SK-N-SH treated with all-trans-retinoic acid at 6 μM for 48 hours (cell line): ENCODE results near the gene CLEC4D.

ENCODE experiments used
- ATAC-seq: fragments of 200-7000 bp; cut with Tn5 transposase; 3 replicates; pipeline ENCODE4 v1.9.1; 2020; ENCODE audit warnings: mild to moderate bottlenecking, moderate library complexity
- ARNTL ChIP-seq: fragments of 450-650 bp; formaldehyde crosslinking; IDR thresholded peaks from 2 replicates; pipeline ENCODE4 v1.5.0; 2020; ENCODE audit warnings: low read depth, mild to moderate bottlenecking, moderate library complexity, borderline replicate concordance
- BACH2 ChIP-seq: fragments of 250-450 bp; sonication (Bioruptor Pico); IDR thresholded peaks from 2 replicates; pipeline ENCODE4 v1.9.0; 2021; ENCODE audit warnings: mild to moderate bottlenecking, borderline replicate concordance
- CREB5 ChIP-seq: fragments of 250-450 bp; sonication (Bioruptor Pico); IDR thresholded peaks from 2 replicates; pipeline ENCODE4 v1.5.1; 2020; ENCODE audit warnings: low read depth, mild to moderate bottlenecking, moderate library complexity
- CSDC2 ChIP-seq: fragments of 250-450 bp; sonication (Bioruptor Pico); IDR thresholded peaks from 2 replicates; pipeline ENCODE4 v1.5.0; 2020; ENCODE audit warnings: mild to moderate bottlenecking, moderate library complexity
- CSRNP3 ChIP-seq: fragments of 250-450 bp; sonication (Bioruptor Pico); IDR thresholded peaks from 2 replicates; pipeline ENCODE4 v1.5.1; 2021; ENCODE audit warnings: mild to moderate bottlenecking, moderate library complexity
- GLIS3 ChIP-seq: fragments of 250-450 bp; sonication (Bioruptor Pico); IDR thresholded peaks from 2 replicates; pipeline ENCODE4 v1.5.0; 2020; ENCODE audit warnings: mild to moderate bottlenecking, moderate library complexity
- ISL1 ChIP-seq: fragments of 250-450 bp; sonication (Bioruptor Pico); IDR thresholded peaks from 2 replicates; pipeline ENCODE4 v2.1.2; 2022; ENCODE audit warnings: mild to moderate bottlenecking, moderate library complexity
- PATZ1 ChIP-seq: fragments of 250-450 bp; sonication (Bioruptor Pico); IDR thresholded peaks from 2 replicates; pipeline ENCODE4 v1.8.0; 2020; ENCODE audit warnings: mild to moderate bottlenecking, moderate library complexity, borderline replicate concordance
- POU6F1 ChIP-seq: fragments of 250-450 bp; sonication (Bioruptor Pico); IDR thresholded peaks from 2 replicates; pipeline ENCODE4 v1.8.0; 2021; ENCODE audit warnings: low read depth, mild to moderate bottlenecking, moderate library complexity, borderline replicate concordance
- PPARA ChIP-seq: fragments of 250-450 bp; sonication (Bioruptor Pico); IDR thresholded peaks from 2 replicates; pipeline ENCODE4 v1.5.0; 2020; ENCODE audit warnings: mild to moderate bottlenecking, borderline replicate concordance
- RARB ChIP-seq: fragments of 250-450 bp; sonication (Bioruptor Pico); IDR thresholded peaks from 2 replicates; pipeline ENCODE4 v1.8.0; 2021; ENCODE audit warnings: mild to moderate bottlenecking, moderate library complexity
- SNAI2 ChIP-seq: fragments of 250-450 bp; sonication (Bioruptor Pico); IDR thresholded peaks from 2 replicates; pipeline ENCODE4 v1.5.0; 2020; ENCODE audit warnings: mild to moderate bottlenecking, moderate library complexity
- TCF4 ChIP-seq: fragments of 250-450 bp; sonication (Bioruptor Pico); IDR thresholded peaks from 2 replicates; pipeline ENCODE4 v1.8.0; 2021; ENCODE audit warnings: mild to moderate bottlenecking, moderate library complexity, borderline replicate concordance
- TSHZ2 ChIP-seq: fragments of 250-450 bp; sonication (Bioruptor Pico); IDR thresholded peaks from 2 replicates; pipeline ENCODE4 v1.5.0; 2020; ENCODE audit warnings: mild to moderate bottlenecking, moderate library complexity
- ZC3H10 ChIP-seq: fragments of 250-450 bp; sonication (Bioruptor Pico); IDR thresholded peaks from 2 replicates; pipeline ENCODE4 v1.5.1; 2021; ENCODE audit warnings: mild to moderate bottlenecking, moderate library complexity
- ZFP3 ChIP-seq: fragments of 250-450 bp; sonication (Bioruptor Pico); IDR thresholded peaks from 2 replicates; pipeline ENCODE4 v1.5.0; 2020; ENCODE audit warnings: mild to moderate bottlenecking, moderate library complexity
- ZFP30 ChIP-seq: fragments of 450-650 bp; formaldehyde crosslinking; IDR thresholded peaks from 2 replicates; pipeline ENCODE4 v1.5.0; 2022; ENCODE audit warnings: mild to moderate bottlenecking, moderate library complexity
- ZNF565 ChIP-seq: fragments of 450-650 bp; formaldehyde crosslinking; conservative IDR thresholded peaks from 2 replicates; pipeline ENCODE4 v1.5.0; 2020; ENCODE audit warnings: low read depth, mild to moderate bottlenecking, moderate library complexity
- ZNF70 ChIP-seq: fragments of 450-650 bp; formaldehyde crosslinking; IDR thresholded peaks from 2 replicates; pipeline ENCODE4 v1.5.0; 2020; ENCODE audit warnings: mild to moderate bottlenecking, moderate library complexity
- ZNF8 ChIP-seq: fragments of 450-650 bp; formaldehyde crosslinking; IDR thresholded peaks from 2 replicates; pipeline ENCODE4 v1.5.0; 2020; ENCODE audit warnings: mild to moderate bottlenecking, moderate library complexity

Gene CLEC4D

GRCh38 chr12:8513256-8513655 lies at the start of gene CLEC4D:
Gene CLEC4D (plus strand): TSS chr12:8513503. CDS start chr12:8513733, 230 bp downstream.
- no peak for ATAC-seq
- no peak for TF ChIP-seq ZNF565 (CRISPR knock-in tag)
- TF ChIP-seq SNAI2 (CRISPR knock-in tag): no peak
- TF ChIP-seq ZC3H10 (CRISPR knock-in tag): no peak
- TF ChIP-seq TCF4: no peak

GRCh38 chr12:8465301-8465996 lies 47.9 kb upstream of the CLEC4D start:
- TF ChIP-seq CSDC2 (CRISPR knock-in tag) (no peak), CREB5 (no peak), SNAI2 (CRISPR knock-in tag) (no peak), ZNF70 (CRISPR knock-in tag) (no peak), GLIS3 (no peak), ZNF565 (CRISPR knock-in tag) (no peak), ZC3H10 (CRISPR knock-in tag) (no peak), TSHZ2 (no peak), PPARA (CRISPR knock-in tag) (no peak)
- ATAC-seq: no peak

- TF ChIP-seq ARNTL (CRISPR knock-in tag): no peak
- TF ChIP-seq, all 23 proteins: peak for 0
- no peak for ATAC-seq
Observed at GRCh38 chr12:8466241-8466640, 47.1 kb upstream of the CLEC4D start.

- no peak for ATAC-seq
- TF ChIP-seq POU6F1 (CRISPR knock-in tag): no peak
- no peak for TF ChIP-seq BACH2
- no peak for TF ChIP-seq CREB5
- TF ChIP-seq ZFP30: no peak
- TF ChIP-seq ZFP3 (CRISPR knock-in tag): no peak
- TF ChIP-seq TSHZ2: no peak
- no peak for TF ChIP-seq PPARA (CRISPR knock-in tag)
- no peak for TF ChIP-seq ZNF70 (CRISPR knock-in tag)
- TF ChIP-seq ZNF8 (CRISPR knock-in tag): no peak
- no peak for TF ChIP-seq TCF4
- no peak for TF ChIP-seq RARB (CRISPR knock-in tag)
- TF ChIP-seq CSRNP3 (CRISPR knock-in tag): no peak
- TF ChIP-seq PATZ1: no peak
- no peak for TF ChIP-seq SNAI2 (CRISPR knock-in tag)
- no peak for TF ChIP-seq ISL1
Observed at GRCh38 chr12:8471090-8471489, 42.2 kb upstream of the CLEC4D start.
